Measurements from ENCODE around the gene HCN2.

HCN2 gene

GRCh38 chr19:660793-661426 is 71.2 kb downstream of the HCN2 start:
- no peak for DNase-seq

- peak; percentile 75 for DNase-seq
These were observed 71.9 kb downstream of the HCN2 start for GRCh38 chr19:661427-662196.

GRCh38 chr19:662207-662961 is 72.7 kb downstream of the HCN2 start:
- peak; percentile 82 for DNase-seq

- DNase-seq = peak; percentile 94
These were observed 73.4 kb downstream of the HCN2 start, which contains the start of gene RNF126 for GRCh38 chr19:662962-663681. TSS of gene RNF126 (minus strand) at chr19:663214. CDS start at chr19:663121, 93 bp downstream.

GRCh38 chr19:663682-664117 is 74.0 kb downstream of the HCN2 start:
- no peak for DNase-seq

GRCh38 chr19:664913-665443 is 75.3 kb downstream of the HCN2 start:
- DNase-seq = peak; percentile 92

Measured in stimulated activated CD8-positive, alpha-beta memory T cell treated with anti-CD3 and anti-CD28 coated beads, Interleukin-4, amount 100 ng/mL, for 48 hours (primary cell).